Activated B cell treated with CpG ODN at 0.5 μM for 24 hours (primary cell): ENCODE results near the gene TBC1D1. TPM values are rescaled to one million over a fixed set of nuclear protein-coding genes. Genes with fewer than 3 reads are reported as not detected.

Source experiments
- ATAC-seq: fragments of 200-7000 bp; cut with Tn5 transposase; one replicate; pipeline ENCODE4 v1.10.0; 2021; ENCODE audit warnings: low read depth, mild to moderate bottlenecking, moderate library complexity
- CTCF ChIA-PET: fragments of 350-600 bp; sonication (Branson Sonifier 250); formaldehyde crosslinking; loops from one replicate; lab custom pipeline; 2021; ENCODE audit warnings: antibody characterized with exemption; lab: Charles Lee
- POLR2A ChIA-PET: fragments of 350-600 bp; sonication (Branson Sonifier 250); formaldehyde crosslinking; loops from one replicate; lab custom pipeline; 2021; ENCODE audit warnings: antibody characterized with exemption; lab: Charles Lee
- DNase-seq: peaks from one replicate; pipeline ENCODE4 v3.0.0; 2022
- H3K27ac Mint-ChIP-seq: one replicate; pipeline ENCODE4 v1.8.0; 2020; ENCODE audit warnings: mixed read lengths
- H3K27me3 Mint-ChIP-seq: one replicate; pipeline ENCODE4 v1.8.0; 2021; ENCODE audit warnings: mixed read lengths
- H3K36me3 Mint-ChIP-seq: one replicate; pipeline ENCODE4 v1.8.0; 2021; ENCODE audit warnings: low read depth, mixed read lengths
- H3K4me1 Mint-ChIP-seq: one replicate; pipeline ENCODE4 v1.8.0; 2021; ENCODE audit warnings: mixed read lengths
- H3K4me3 Mint-ChIP-seq: one replicate; pipeline ENCODE4 v1.8.0; 2020; ENCODE audit warnings: mild to moderate bottlenecking, mixed read lengths
- H3K9me3 Mint-ChIP-seq: one replicate; pipeline ENCODE4 v1.8.0; 2020; ENCODE audit warnings: mixed read lengths
- intact Hi-C: fragments of 100-400 bp; cut with micrococcal nuclease; formaldehyde crosslinking; loops from one replicate; pipeline ENCODE4 v1.15.1; 2024
- total RNA-seq: library from RNA; stranded (reverse); gene quantifications from 2 replicates; pipeline ENCODE4 v1.2.3, GENCODE V29; 2022
- TF ChIP-seq, protein P1 (sequence below): fragments of 200-600 bp; IDR thresholded peaks from one replicate; pipeline ENCODE4 v1.8.0; 2022; ENCODE audit warnings: antibody characterized with exemption, mild to moderate bottlenecking

The TBC1D1 gene
- total RNA-seq, 1 donor from 2014 or later, result 84.8 TPM

- Mint-ChIP-seq H3K4me1 (peaks cover 59% of the 10 kb centered on the region), H3K9me3 (no peaks in the 10 kb centered on the region), H3K27me3 (no peaks in the 10 kb centered on the region), H3K27ac (no peak overlapping the region), H3K36me3 (peaks cover 17% of the 10 kb centered on the region), H3K4me3 (no peak overlapping the region)
- DNase-seq, result no peak
- TF ChIP-seq, protein P1, sequence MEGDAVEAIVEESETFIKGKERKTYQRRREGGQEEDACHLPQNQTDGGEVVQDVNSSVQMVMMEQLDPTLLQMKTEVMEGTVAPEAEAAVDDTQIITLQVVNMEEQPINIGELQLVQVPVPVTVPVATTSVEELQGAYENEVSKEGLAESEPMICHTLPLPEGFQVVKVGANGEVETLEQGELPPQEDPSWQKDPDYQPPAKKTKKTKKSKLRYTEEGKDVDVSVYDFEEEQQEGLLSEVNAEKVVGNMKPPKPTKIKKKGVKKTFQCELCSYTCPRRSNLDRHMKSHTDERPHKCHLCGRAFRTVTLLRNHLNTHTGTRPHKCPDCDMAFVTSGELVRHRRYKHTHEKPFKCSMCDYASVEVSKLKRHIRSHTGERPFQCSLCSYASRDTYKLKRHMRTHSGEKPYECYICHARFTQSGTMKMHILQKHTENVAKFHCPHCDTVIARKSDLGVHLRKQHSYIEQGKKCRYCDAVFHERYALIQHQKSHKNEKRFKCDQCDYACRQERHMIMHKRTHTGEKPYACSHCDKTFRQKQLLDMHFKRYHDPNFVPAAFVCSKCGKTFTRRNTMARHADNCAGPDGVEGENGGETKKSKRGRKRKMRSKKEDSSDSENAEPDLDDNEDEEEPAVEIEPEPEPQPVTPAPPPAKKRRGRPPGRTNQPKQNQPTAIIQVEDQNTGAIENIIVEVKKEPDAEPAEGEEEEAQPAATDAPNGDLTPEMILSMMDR, result no peak
- intact Hi-C loops, result loop anchor here (2.0 kb wide), 1 partner anchor 15 kb away; no protein-coding TSS in a partner anchor
- POLR2A ChIA-PET, result no interaction called here
- ATAC-seq, result no peak
- CTCF ChIA-PET, result no interaction called here
Observed at GRCh38 chr4:37995981-37996775, 105.3 kb downstream of the TBC1D1 start.

GRCh38 chr4:37998226-37998625 lies 107.3 kb downstream of the TBC1D1 start:
- no peak for DNase-seq
- TF ChIP-seq, protein P1, result no peak
- intact Hi-C loops, result no loop called here
- Mint-ChIP-seq H3K4me3 (no peak overlapping the region), H3K27ac (no peak overlapping the region), H3K27me3 (no peaks in the 10 kb centered on the region), H3K4me1 (peaks cover 55% of the 10 kb centered on the region), H3K9me3 (no peaks in the 10 kb centered on the region), H3K36me3 (peaks cover 14% of the 10 kb centered on the region)
- ChIA-PET POLR2A (no interaction called here), CTCF (no interaction called here)
- ATAC-seq, result no peak

GRCh38 chr4:37999000-37999716 lies 108.3 kb downstream of the TBC1D1 start:
- Mint-ChIP-seq H3K4me1 (peaks cover 56% of the 10 kb centered on the region), H3K9me3 (no peaks in the 10 kb centered on the region), H3K36me3 (peaks cover 12% of the 10 kb centered on the region), H3K4me3 (no peak overlapping the region), H3K27ac (no peak overlapping the region), H3K27me3 (no peaks in the 10 kb centered on the region)
- ATAC-seq (no peak), DNase-seq (no peak)
- ChIA-PET CTCF (no interaction called here), POLR2A (no interaction called here)
- intact Hi-C loops, result no loop called here
- TF ChIP-seq, protein P1, result no peak

DNA sequence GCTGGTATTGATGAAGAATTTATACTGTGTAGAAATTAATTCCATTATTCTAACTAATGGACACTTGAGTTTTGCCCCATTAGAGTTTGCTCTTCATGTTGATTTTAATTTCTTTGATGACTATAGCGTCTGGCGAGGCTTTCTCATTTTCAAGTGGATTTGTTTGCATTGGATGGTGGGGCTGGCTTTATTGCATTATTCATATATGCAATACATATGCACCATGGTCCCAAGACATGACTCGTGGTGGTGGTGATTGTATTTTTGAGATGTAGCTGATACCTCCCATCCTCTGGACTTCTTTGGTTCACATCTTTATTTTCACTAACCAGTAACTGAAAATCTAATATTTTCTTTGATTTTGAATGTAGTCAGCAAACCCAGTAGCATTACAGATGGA lies 109.1 kb downstream of the TBC1D1 start:
- intact Hi-C loops, result no loop called here
- H3K4me1 Mint-ChIP-seq, result peaks cover 54% of the 10 kb centered on the region
- no peak for ATAC-seq
- H3K4me3 Mint-ChIP-seq, result no peak overlapping the region
- TF ChIP-seq, protein P1, result no peak
- no peaks in the 10 kb centered on the region for H3K9me3 Mint-ChIP-seq
- no peak overlapping the region for H3K27ac Mint-ChIP-seq
- ChIA-PET CTCF (no interaction called here), POLR2A (no interaction called here)
- H3K36me3 Mint-ChIP-seq, result peaks cover 12% of the 10 kb centered on the region
- no peak for DNase-seq
- H3K27me3 Mint-ChIP-seq, result no peaks in the 10 kb centered on the region

- TF ChIP-seq, protein P1, result no peak
- H3K27ac Mint-ChIP-seq, result no peak overlapping the region
- no peaks in the 10 kb centered on the region for H3K27me3 Mint-ChIP-seq
- H3K36me3 Mint-ChIP-seq, result peaks cover 12% of the 10 kb centered on the region
- no peak overlapping the region for H3K4me3 Mint-ChIP-seq
- POLR2A ChIA-PET, result no interaction called here
- DNase-seq (no peak), ATAC-seq (no peak)
- CTCF ChIA-PET, result no interaction called here
- peaks cover 56% of the 10 kb centered on the region for H3K4me1 Mint-ChIP-seq
- no peaks in the 10 kb centered on the region for H3K9me3 Mint-ChIP-seq
- intact Hi-C loops, result no loop called here
Observed at GRCh38 chr4:38001927-38002326, 111.0 kb downstream of the TBC1D1 start.
